Kidney capillary endothelial cell (primary cell): ENCODE measurements around the gene ATP6V0D1.

Experiments
- DNase-seq: peaks from one replicate; pipeline ENCODE4 v3.0.0-alpha.2; 2018; ENCODE audit warnings: low spot score

Gene ATP6V0D1

DNA sequence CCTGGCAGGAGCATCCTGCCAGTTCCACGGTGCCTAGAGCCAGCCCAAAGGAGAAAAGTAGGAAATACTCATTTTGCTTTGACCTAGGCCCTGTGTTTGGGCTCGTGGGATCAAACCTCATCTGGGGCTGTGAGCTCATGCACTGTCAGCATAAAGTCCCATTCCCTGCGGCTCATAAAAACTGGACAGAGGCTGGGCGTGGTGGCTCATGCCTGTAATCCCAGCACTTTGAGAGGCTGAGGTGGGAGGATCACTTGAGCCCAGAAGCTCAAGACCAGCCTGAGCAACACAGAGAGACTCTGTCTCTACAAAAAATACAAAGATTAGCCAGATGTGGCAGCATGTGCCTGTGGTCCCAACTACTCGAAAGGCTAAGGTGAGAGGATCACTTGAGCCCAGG is 17.9 kb downstream of the ATP6V0D1 start:
- no peak for DNase-seq

DNA sequence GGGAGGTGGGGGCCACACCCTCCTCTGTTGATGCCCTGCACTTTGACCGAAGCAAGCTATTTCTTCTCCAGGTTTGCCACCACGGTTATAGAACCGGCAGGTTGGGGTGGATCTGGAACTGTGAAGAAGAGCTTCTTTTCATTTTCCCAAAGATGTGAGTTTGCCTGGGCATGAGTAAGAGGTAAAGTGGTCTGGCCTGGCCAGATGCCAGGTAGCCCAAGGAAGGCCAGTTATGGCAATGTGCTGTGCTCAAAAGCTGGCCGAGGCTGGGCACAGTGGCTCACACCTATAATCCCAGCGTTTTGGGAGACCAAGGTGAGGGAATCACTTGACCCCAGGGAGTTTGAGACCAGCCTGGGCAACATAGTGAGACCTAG is 18.7 kb downstream of the ATP6V0D1 start:
- DNase-seq = no peak

DNA sequence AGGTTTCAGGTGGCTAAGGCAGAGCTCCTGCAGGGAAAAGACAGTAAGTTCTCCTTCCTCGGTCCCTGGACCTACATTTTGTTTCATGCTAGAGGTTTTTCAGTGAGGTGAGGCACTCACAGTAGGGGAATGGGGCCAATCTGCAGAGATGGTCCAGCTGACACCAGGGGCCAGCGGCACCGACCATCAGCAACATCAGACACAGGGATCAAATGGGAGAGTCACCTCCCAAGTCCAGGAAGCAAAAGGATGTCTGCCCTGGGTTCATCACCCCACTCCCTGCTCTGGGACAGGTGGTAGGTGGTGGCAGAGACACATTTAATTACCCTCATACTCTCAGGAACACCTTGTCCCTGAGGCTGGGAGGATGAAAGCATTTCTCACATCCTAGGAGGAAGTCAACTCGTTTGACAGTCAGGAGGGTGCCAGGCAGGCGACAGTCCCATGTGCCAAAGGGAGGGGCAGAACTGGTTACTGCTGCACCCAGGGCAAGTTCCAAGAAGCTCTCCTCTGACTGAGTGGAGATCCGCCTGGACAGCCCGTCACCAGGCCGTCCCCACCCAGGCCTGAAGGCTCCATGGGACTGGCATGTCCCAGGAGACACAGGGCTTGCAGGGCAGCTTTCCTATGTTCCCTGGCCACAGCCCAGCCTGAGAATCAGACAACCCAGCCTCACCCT is 19.2 kb downstream of the ATP6V0D1 start:
- DNase-seq = no peak

DNA sequence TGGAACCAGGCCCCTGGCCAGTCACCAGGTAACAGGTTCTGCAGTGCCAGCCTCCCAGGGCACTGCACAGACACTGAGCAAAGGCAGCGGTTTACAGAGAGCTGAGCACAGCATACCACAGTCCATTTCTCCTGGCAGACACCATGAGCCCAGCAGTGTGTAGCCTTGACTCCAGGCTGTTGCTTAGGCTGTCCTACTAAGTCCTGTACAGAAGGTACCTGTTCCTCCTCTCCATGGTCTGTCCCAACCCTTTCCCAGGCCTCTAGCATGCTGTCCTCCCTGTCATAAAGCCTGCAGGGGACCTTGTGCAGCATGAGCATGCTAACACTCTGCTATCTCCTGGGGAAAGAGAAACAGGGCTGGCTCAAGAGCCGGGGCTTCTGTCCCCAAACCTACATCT is 20.0 kb downstream of the ATP6V0D1 start:
- DNase-seq = no peak

DNA sequence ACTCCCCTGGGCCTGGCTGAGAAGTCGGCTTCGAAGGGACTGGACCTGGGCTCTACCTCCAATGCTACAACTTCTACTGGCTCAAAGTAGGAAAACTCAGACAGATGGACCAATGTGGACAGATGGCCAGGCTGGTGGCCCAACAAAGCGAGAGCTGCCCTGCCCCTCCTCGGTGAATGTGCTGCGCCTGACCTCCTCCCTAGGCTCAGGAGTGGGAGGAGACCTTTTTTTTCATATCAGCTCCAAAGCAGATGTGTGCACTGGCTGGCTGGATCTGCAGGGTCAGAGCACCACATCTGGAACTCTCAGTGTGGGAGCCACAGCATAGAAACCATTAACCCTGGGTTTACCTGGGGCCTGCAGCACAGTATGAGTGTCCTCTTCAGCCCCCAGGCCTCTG is 20.8 kb downstream of the ATP6V0D1 start:
- DNase-seq = no peak

DNA sequence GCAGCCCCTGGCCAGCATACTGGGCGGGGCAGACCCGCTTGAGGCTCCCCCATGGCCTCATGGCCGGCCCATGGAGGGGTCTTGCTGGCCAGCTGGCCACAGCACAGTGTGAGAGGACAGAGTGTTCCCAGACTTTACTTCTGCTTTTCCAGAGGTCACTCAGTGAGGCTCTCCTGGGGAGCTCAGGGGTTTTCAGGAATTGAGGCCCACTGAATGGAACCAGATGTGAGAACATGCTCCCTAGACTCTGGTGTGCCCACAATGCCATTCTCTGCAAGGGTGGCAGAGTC is 21.2 kb downstream of the ATP6V0D1 start:
- no peak for DNase-seq

DNA sequence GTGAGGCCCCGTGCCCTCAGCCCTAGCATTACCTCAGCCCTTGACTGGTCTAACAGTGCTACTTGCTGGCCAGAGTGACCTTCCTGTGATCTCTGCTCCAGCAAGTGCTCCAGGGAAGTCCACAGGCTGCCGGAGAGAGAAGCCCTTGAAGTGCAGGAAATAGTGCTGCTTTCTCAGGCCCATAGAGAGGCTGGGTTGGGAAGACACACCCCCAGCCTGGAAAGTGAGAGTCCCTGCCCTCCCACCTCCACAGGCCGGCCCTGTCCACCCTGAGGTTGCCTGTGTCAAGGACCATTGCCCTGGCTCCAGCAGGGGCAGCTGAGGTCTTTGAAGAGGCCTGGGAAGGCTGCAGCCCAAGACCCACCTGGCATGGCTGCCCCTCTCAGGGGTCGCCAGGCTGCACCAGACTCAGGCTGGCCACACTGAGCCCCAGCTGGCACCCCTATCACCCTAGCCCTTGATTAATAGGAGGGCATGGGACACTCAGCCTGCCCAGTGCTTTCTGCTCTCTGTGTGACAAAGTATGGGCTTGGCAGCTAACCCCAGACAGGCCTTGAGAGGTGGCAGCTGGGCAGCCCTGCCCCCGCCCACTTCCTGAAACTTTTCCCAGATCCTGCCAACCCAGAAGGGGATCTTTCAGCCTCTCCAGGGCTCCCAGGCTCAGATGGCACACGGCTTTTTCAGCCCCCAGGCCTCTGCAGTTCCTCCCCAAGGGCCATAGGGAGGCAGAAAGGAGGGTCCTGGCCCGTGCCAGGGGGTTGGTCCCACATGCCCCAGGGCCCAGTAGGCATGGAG is 21.7 kb downstream of the ATP6V0D1 start:
- DNase-seq = peak; percentile 19

DNA sequence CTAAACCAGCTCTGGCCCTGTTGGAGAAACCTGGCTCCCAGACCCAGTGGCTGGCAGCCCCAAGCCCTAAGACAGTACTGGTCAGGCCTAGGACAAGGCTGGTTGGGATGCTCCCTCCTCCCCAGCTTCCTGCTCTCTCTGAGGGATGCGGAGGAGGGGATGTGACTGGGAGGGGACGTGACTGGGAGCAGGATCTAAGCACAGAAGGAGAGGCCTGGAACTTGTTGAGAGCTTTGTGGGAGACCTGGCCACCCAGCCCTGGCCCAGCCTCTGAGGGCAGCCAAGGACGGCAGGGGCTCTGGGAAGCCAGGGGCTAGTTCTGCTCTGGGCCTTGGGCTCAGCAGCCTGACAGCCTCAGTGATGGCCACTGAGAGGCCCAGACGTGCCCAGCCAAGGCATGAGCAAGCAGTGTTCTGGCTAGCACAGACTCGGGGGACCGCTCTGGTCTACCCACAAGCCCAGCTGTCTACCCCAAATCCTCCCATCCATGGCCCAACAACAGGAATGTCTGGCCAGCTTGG is 22.8 kb downstream of the ATP6V0D1 start:
- no peak for DNase-seq

DNA sequence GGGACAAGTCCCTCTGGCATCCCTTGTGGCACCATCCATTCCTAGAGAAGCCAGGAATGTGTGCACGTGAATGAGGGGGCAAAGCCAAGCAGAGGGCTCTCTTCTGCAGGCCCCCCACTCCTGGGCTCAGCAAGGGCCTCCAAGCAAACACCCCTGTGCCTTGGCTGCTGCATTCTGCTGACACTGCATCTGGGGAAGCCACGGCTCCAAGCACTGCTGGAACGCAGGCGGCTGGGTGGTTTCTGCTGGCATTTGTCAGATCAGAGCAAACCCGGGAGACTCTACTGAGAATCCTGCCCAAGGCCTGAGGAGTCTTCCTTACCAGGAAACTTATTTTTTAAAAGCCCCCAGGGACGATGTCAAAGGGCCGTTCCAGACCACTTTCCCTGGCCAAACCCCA is 23.3 kb downstream of the ATP6V0D1 start:
- no peak for DNase-seq

DNA sequence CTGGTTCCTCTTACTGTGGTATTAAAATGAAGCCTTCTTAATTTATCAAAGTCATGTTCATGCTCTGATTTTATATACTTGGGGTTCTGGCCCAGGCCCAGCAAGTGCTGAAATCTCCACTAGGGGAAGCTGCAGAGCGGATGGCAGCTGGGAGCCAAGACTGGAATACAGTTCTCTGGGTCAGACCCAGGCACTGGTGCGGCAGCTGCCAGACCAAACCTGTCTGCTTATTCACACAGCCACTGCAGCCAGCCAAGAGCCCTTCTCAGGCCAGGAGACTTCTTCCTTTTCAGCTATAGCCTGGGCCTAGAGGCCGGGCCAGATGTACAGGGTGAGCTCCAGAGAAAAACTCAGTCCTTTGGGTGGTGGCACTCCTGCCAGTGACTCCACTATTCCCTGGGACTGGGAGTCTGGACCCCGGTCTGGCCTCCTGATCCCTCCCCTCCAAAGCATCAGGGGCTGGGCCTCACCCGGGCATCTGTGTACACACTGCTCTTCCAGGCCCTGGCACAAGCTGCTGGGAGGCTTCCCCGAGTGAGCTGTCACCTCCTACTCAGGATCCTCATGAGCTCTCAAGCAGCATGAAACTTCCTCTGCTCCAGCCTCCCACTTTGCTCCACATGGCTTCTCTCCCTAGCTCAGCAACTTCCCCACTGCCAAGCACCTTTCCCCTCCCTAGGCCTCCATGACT is 24.4 kb downstream of the ATP6V0D1 start:
- DNase-seq = no peak

DNA sequence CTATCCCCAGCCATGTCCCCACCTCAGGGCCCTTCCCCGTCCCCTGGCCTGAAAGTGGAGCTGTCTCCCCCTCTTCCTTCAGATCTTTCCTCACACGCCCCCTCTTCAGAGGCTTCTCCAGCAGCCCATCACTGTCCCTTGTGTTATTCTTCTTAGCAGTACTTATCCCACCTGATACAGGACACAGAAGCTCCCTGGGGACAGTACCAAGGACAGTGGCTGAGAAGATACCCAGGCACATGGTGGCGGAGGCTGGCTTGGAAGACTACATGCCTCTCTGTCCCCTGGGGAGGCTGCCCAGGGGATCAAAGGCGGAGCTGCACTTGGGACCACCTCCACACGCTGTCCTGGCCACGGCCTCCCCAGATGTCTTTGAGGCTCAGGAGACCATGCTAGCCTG is 26.1 kb downstream of the ATP6V0D1 start:
- no peak for DNase-seq

DNA sequence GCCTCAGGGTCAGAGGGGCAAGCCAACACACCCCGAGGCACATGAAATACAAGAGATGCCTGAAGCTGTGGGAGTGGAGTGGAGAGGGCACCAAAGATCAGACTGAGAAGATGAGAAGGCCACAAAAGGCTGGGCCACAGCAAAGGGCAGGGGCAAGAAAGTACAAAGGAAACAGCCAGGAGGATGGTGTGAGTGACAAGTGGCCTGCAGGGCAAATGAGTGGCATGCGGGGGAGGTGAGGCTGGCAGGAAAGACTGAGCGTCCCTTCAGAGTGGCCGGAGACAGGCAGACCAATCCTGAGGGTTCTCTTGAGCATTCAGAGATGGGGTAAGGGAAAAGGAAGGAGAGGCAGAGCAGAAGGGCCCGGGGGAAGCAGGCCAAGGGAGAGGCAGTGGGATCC is 26.9 kb downstream of the ATP6V0D1 start:
- DNase-seq = no peak

DNA sequence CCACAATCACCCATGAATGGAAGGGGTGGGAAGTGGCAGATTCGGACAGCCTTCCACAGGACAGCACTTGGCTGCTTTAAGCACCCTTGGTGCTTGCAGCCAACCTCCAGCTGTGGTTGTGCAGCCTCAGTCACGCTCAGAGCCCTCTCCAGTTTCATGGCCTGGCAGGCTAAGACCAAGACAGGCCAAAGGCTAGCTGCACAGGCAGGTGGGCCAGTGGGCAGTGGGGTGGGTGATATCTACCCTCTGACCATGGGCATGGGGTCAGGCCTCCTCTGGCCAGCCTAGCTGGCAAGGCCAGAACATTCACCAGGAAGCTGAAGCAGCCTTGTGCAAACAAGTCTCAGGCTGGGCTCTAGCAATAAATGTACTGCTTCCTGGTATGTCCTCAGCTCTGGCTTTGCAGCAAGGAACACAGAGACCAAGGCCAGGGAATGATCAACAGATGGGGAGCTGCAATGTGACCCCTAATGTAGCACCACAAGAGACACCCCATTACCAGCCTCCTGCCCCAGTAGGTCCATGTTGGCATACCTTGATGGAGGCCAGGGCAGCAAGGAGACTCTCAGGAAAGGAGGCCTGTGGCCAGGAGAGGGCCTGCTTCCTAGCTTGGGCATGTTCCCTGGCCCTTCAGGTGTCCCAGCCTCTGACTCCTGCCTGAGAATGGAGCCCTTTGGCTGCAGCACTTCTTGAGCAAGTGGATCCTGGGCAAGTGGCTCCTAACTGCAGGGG is 29.1 kb downstream of the ATP6V0D1 start:
- no peak for DNase-seq

DNA sequence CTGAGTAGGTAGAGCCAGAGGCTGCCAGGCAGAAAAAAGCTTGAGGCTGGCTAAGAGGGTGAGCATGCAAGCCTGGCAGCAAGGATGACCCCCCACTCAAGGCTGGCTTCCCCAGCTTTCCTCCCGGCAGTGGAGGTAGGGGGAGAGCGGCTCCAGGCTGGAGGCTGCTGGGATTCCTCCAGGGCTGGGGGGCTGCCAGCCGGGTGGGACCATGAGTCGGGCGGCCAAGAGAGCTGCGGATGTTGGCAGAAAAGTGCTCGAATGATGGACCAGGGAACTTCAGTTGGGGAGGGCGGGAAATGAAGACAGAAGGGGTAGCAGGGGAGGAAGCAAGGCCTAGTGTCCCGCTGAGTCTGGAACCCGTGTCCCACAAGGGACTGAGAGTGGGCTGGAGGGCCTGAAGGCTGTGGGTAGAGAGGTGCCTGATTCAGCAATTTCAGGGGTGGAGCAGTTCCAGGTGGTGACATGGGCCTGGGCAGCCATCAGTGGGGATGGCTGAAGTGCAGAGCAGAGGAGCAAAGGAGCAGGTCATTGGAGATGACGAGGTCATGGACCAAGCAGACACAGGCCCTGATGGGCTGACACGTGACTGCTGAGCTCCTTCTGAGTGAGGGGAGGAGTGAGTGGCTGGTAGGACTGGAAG is 29.8 kb downstream of the ATP6V0D1 start:
- no peak for DNase-seq

DNA sequence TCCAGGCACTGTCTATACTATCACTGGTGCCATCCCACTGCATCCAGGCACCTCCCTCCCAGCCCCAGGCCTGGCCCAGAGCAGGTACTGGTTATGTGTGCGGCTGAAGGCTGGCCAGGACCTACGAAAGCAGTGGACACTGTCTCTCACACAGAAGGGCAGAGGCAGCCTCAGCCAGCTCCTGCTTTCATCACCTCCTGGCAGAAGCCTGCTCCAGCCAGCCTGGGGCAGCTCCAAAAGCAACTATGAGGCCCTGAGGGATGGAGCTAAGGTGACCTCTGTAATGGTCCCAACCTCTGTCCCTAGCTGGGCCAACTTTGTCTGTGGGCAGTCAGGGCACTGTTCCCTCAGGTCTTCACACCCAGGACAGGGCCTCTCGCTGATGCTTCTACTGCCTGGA is 31.2 kb downstream of the ATP6V0D1 start:
- DNase-seq = no peak

DNA sequence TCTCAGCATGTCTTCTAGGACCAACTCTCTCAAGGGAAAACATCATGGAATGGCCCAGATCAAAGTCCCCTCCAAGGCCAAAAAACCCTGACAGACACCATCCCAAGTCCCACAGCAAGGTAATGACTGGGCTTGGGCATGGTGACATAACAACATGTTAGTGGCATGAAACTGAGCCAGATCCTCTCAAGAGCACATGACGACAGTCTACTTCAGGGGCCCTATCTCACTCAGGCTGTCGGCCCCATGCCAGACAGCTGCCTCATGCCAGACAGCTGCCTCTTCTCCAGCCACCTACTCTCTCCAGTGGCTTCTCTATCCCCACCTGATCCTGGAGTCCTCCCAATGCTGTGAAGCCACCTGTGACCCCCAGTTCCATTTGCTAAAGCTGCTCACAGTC is 31.6 kb downstream of the ATP6V0D1 start:
- DNase-seq = no peak

DNA sequence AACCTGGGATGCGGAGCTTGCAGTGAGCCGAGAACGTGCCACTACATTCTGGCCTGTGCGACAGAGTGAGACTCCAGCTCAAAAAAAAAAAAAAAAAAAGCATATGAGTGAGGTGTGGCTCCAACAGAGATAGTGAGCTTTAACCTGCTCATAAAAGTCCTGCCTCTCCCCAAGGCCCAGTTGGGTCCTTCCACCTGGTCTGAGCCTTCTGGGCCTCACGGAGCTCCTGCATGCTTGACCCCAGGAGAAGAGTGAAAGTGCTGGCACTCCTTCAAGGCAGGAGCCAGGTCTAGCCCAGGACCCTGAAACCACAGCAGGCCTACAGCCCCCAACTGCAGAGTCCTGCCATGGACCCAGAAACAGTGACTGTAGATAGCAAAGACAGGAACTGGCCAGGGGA is 32.4 kb downstream of the ATP6V0D1 start:
- no peak for DNase-seq

DNA sequence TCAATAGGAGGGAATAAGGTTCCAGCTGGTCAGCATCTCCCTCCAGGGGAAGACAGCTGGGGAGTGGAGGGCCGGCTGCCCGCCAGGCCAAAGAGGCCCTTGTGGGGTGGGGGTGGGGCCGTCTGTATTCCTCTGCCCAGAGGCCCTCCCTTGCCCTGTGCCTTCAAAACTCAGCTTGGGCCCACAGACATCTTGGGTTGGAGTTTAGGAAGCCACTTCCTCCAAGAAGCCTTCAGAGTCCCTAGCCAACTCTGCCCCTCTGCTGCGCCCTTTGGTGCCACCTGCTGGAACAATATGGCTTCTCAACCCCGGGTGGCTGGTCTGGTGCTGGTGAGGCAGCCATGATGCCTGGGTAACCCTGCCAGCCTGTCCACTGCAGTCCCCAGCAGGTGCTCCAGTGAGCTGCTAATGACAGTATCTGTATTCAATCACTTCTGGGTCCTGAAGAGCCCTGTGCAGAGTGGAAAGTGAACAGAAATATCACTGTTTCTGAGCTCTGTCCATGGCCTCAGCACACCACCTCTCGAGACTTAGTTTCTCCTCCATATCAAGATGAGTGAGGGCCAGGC is 33.4 kb downstream of the ATP6V0D1 start:
- DNase-seq = peak; percentile 40

DNA sequence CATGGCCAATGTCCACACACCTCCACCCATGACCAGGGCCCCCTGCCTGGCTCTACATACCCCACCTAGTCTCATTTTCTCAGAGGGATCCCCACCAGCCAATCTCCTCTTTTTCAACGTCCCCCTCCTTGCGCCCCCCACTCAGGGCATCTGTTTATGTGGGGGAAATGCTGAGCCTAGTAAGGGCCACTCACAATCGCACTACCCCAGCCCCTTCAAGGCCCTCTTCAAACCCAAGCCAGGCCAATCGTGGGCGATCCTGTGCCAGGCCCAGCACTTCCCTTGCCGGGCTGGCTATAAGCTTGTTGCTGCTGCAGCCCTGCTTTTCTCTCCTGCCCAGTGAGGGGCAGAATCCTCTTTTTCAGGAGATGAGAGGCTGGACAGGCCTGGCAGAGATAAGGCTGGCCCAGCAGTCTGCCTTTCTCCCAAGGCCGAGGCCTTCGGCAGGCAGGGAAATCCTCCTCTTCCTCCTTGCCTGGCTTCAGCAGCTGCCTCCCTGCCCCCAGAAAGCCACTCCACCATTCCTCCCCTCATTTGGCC is 33.9 kb downstream of the ATP6V0D1 start:
- no peak for DNase-seq

DNA sequence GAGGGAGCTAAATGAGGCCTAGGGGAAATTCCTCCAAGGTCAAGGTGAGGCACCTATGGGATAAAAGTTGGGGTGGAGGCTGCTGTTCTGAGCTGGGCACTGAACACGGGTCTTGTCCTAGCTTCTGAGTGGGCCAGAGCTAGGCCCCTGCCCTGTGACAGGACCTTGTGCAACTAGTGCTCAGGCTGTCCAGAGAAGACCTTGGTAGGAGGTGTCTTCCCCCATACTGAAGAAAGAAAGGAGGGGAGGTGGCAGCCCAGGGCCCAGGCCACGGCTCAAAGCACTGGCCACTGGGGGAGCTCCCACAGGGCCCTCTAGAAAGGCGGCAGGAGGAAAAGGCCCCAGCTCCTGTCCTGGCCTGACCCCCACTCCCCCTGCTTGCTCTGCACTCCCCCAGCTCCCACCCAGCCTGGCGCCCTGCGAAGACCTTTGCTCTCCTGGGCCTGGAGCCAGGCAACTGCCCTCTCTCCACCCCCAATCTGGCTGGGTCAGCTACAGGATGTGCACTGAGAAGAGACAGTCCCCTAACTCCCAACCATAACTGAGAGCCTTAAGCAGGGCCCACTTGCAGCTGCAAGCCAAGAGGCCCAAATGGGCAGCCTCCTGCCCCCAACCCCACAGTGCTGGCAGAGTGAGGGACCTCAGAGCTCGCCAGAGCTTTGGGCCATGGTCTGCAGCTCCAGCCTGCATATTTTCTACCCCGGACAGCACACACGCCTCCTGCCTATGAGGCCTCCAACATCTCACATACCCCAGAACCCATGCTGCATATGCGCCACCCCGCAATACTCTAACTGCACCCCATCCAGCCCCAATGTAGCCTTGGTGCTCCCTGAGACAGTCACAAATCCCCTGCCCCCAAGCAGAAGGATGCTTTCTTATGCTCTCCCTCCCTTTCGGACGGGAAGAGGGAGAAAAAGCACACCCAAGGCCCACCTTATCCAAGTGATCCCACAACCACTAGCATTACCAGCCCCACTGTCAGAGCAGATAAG is 34.7 kb downstream of the ATP6V0D1 start:
- DNase-seq = no peak
